Gastroesophageal sphincter (tissue), 4 donors: Measurements from ENCODE around the gene NPW. TPM values are rescaled to one million over a fixed set of nuclear protein-coding genes. Genes with fewer than 3 reads are reported as not detected.

Experiments
- ATAC-seq: fragments of 150-250 bp; one replicate; pipeline ENCODE4 v1.9.1; 2016; ENCODE audit warnings: mild to moderate bottlenecking, moderate library complexity
- H3K27ac ChIP-seq, 4 donors: fragments of 200-600 bp; sonication (generic) in 3 of 4; 1 replicate in 3 of 4; 2 replicates in 1 of 4; pipeline ENCODE4 v1.5.1; 2016 to 2019
- H3K27me3 ChIP-seq: fragments of 200-600 bp; sonication (generic); one replicate; pipeline ENCODE4 v1.5.1; 2019
- H3K36me3 ChIP-seq, 2 donors: fragments of 200-600 bp; sonication (generic); one replicate each; pipeline ENCODE4 v1.5.1; 2019; ENCODE audit warnings: control low read depth in 1 of 2
- H3K4me1 ChIP-seq, 3 donors: fragments of 200-600 bp; sonication (generic); 1 replicate in 2 of 3; 2 replicates in 1 of 3; pipeline ENCODE4 v1.5.1; 2016 to 2019; ENCODE audit warnings: control low read depth in 2 of 3
- H3K4me3 ChIP-seq, 2 donors: fragments of 200-600 bp; sonication (generic); one replicate each; pipeline ENCODE4 v1.5.1; 2019; ENCODE audit warnings: mild to moderate bottlenecking in 1 of 2, moderate library complexity in 1 of 2
- H3K9me3 ChIP-seq, 3 donors: fragments of 200-600 bp; sonication (generic); one replicate each; pipeline ENCODE4 v1.5.1; 2017 to 2019; ENCODE audit warnings: control low read depth in 2 of 3
- EP300 ChIP-seq: sonication (generic); formaldehyde crosslinking; IDR thresholded peaks from one replicate; pipeline ENCODE4 v1.6.1; 2017; ENCODE audit warnings: antibody characterized with exemption, mild to moderate bottlenecking
- POLR2A ChIP-seq, 2 donors: fragments of 450-650 bp; IDR thresholded peaks; one replicate each; pipeline ENCODE4 v1.6.1; 2017; ENCODE audit warnings: antibody characterized with exemption in 2 of 2, mild to moderate bottlenecking in 2 of 2, moderate library complexity in 1 of 2
- POLR2AphosphoS5 ChIP-seq: sonication (generic); formaldehyde crosslinking; IDR thresholded peaks from one replicate; pipeline ENCODE4 v1.6.1; 2017; ENCODE audit warnings: antibody characterized with exemption
- WGBS, 2 donors: methylation state at CpG; one replicate each; pipeline ENCODE4 v1.1.5; 2018; ENCODE audit warnings: low coverage in 1 of 2; 5-methylcytosine and 5-hydroxymethylcytosine counted together
- total RNA-seq, 4 donors: library from RNA; depleted of rRNA; stranded (reverse); fragments of >200 nt; gene quantifications; one replicate each; pipeline ENCODE4 v1.1.0, GENCODE V29; 2016
- TF ChIP-seq, protein P1 (sequence below), 4 experiments: fragments of 200-600 bp in 2 of 4; fragments of 450-650 bp in 2 of 4; sonication (generic) in 1 of 4; IDR thresholded peaks; one replicate each; pipeline ENCODE4 v1.5.1; 2017 to 2019; ENCODE audit warnings: antibody characterized with exemption in 4 of 4, mild to moderate bottlenecking in 2 of 4, moderate library complexity in 2 of 4

Gene NPW
- total RNA-seq, 4 donors from 2014 or later = not detected

DNA sequence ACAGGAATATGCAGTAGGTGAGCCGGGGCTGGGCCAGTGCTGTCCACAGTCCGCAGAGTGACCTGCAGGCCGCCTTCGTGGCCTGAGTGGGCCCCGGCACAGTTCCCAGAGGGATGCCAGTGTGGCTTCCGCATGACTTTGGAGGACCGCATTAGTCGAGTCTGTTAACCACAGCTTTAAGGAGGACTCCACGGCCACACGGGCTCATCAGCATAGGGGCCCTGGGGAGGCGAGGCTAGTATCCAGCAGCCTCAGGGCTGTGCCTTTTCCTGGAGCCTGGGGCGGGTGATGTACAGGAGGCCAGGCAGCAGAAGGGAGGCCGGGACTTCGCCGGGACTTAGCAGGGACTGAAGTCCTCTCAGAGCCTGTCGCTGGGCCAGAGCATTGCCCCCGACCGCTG lies 41.4 kb downstream of the NPW start:
- no peak for ATAC-seq
- peaks cover 0 to 98% of the 10 kb centered on the region in 2 donors for H3K36me3 ChIP-seq
- no CpG with 5 or more reads among the region's 18 CpGs for WGBS, 2 donors

DNA sequence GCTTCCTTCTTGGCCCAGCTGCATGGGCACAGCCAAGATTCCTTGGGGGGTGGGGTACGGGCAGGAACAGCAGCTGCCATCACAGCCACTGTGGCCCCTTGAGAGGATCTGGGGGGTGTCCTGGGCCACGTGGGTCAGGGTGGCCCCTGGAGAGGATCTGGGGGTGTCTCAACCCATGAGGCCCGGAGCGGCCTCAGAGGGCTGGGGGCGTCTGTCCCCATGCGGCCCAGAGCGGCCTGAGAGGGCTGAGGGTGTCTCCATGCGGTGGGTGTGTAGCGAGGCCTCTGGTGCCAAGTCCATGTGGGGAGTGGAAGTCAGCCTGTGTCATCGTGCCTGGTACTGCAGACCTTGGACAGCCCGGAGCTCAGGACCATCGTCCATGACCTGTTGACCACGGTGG lies 41.9 kb downstream of the NPW start:
- Histone ChIP-seq H3K27ac (no peak overlapping the region), H3K4me3 (no peak overlapping the region), H3K36me3 (peaks cover 0 to 98% of the 10 kb centered on the region in 2 donors), H3K4me1 (no peaks in the 10 kb centered on the region), H3K9me3 (no peaks in the 10 kb centered on the region), H3K27me3 (no peaks in the 10 kb centered on the region)
- TF ChIP-seq POLR2AphosphoS5 = no peak
- TF ChIP-seq POLR2A (IDR thresholded peaks at IDR 0.05) = no peak
- TF ChIP-seq, protein P1, sequence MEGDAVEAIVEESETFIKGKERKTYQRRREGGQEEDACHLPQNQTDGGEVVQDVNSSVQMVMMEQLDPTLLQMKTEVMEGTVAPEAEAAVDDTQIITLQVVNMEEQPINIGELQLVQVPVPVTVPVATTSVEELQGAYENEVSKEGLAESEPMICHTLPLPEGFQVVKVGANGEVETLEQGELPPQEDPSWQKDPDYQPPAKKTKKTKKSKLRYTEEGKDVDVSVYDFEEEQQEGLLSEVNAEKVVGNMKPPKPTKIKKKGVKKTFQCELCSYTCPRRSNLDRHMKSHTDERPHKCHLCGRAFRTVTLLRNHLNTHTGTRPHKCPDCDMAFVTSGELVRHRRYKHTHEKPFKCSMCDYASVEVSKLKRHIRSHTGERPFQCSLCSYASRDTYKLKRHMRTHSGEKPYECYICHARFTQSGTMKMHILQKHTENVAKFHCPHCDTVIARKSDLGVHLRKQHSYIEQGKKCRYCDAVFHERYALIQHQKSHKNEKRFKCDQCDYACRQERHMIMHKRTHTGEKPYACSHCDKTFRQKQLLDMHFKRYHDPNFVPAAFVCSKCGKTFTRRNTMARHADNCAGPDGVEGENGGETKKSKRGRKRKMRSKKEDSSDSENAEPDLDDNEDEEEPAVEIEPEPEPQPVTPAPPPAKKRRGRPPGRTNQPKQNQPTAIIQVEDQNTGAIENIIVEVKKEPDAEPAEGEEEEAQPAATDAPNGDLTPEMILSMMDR (IDR thresholded peaks at IDR 0.05) = no peak
- no peak for TF ChIP-seq EP300
- ATAC-seq = no peak
- WGBS, 2 donors = no CpG with 5 or more reads among the region's 13 CpGs

More for the DNA sequence above, 41.4 kb downstream of the NPW start:
- TF ChIP-seq, protein P1 (IDR thresholded peaks at IDR 0.05) = no peak
- TF ChIP-seq POLR2A (IDR thresholded peaks at IDR 0.05) (no peak), EP300 (no peak), POLR2AphosphoS5 (no peak)
- Histone ChIP-seq H3K27ac (no peak overlapping the region), H3K9me3 (no peaks in the 10 kb centered on the region), H3K4me3 (no peak overlapping the region), H3K4me1 (no peaks in the 10 kb centered on the region), H3K27me3 (no peaks in the 10 kb centered on the region)

DNA sequence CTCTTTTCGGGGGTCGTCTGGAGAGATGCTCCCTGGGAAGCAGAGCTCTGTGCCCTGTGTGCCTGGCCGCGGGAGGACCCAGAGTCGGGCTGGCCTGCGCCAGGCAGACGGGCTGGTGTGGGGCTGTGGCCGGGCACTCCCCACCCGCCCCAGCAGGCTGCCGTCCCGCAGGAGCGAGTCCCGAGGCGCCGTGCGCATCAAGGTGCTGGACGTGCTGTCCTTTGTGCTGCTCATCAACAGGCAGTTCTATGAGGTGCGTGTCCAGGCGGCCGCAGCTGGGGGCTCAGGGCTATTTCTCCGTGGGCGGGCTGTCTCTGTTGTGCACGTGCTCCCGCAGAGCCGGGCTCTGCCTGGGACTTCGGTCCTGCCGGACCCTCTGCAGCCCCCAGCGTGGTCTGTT lies 43.2 kb downstream of the NPW start:
- Histone ChIP-seq H3K27ac (no peak overlapping the region), H3K4me1 (no peaks in the 10 kb centered on the region), H3K27me3 (no peaks in the 10 kb centered on the region), H3K36me3 (peaks cover 0 to 100% of the 10 kb centered on the region in 2 donors), H3K4me3 (no peak overlapping the region), H3K9me3 (no peaks in the 10 kb centered on the region)
- no peak for ATAC-seq
- no peak for TF ChIP-seq POLR2A (IDR thresholded peaks at IDR 0.05)
- 100% methylated on average over 3 of the region's 28 CpGs; no CpG with 5 or more reads in 1 of the 2 donors for WGBS, 2 donors

DNA sequence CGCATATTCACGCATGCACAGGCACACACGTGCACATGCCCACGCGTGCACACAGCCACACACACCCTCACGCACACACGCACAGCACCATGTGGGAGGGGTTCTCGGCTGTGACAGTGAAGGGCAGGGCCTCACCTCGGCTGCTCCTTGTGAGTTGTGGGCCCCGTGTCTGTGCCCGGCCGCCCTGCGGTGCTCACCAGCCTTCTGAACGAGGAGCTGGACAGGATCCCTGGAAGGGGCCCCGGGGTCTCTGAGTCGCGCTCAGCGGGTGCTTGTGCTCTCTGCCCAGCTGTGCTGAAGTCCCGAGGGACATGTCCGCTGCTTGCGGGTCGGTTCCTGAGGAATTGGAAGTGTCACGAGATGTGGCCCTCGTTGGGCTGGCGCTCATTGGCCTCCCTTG lies 44.3 kb downstream of the NPW start:
- TF ChIP-seq POLR2AphosphoS5 = no peak
- TF ChIP-seq, protein P1 (IDR thresholded peaks at IDR 0.05) = no peak
- no peak for TF ChIP-seq POLR2A (IDR thresholded peaks at IDR 0.05)
- no peak for TF ChIP-seq EP300
- Histone ChIP-seq H3K27me3 (no peaks in the 10 kb centered on the region), H3K9me3 (no peaks in the 10 kb centered on the region), H3K27ac (no peak overlapping the region), H3K4me1 (no peaks in the 10 kb centered on the region), H3K36me3 (peaks cover 0 to 100% of the 10 kb centered on the region in 2 donors), H3K4me3 (no peak overlapping the region)
- ATAC-seq = no peak
- WGBS, 2 donors = no CpG with 5 or more reads among the region's 25 CpGs

DNA sequence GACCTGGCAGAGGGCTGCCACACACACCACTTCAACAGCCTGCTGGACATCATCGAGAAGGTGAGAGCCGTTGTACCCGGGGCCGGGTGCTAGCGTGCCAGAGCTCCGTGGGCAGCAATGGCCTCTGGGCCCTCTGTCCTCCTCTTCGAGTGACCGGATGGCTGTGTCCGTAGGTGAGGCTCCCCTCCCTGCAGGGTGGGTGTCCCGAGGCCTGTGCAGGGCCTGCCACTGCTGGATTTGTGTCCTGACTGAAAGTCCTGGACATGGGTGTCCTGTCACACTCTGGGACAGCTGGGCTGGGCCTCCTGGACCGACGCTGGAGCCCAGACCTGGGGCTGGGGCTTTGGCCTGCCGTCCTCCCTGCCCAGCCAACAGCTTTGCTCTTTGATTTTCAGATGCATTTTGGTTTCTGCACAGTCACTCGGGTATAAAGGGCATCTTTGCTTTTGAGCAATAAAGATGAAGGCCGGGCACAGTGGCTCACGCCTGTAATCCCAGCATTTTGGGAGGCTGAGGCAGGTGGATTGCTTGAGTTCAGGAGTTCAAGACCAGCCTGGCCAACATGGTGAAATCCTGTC lies 44.9 kb downstream of the NPW start:
- H3K27ac ChIP-seq = no peak overlapping the region
- WGBS, 2 donors = 70% methylated on average over 2 of the region's 16 CpGs; no CpG with 5 or more reads in 1 of the 2 donors
- peaks cover 0 to 100% of the 10 kb centered on the region in 2 donors for H3K36me3 ChIP-seq
- TF ChIP-seq POLR2AphosphoS5 (no peak), POLR2A (IDR thresholded peaks at IDR 0.05) (no peak), EP300 (no peak)
- TF ChIP-seq, protein P1 (IDR thresholded peaks at IDR 0.05) = no peak
- H3K9me3 ChIP-seq = no peaks in the 10 kb centered on the region
- no peaks in the 10 kb centered on the region for H3K27me3 ChIP-seq
- no peak overlapping the region for H3K4me3 ChIP-seq
- H3K4me1 ChIP-seq = no peaks in the 10 kb centered on the region
- ATAC-seq = no peak
